Measurements from ENCODE around the gene RAB11FIP4.
"Not testable (repeated sequence)": the region's sequence is repeated elsewhere in the genome, so short reads cannot be mapped to it uniquely, and the experiment has no call there.

The RAB11FIP4 gene

DNA sequence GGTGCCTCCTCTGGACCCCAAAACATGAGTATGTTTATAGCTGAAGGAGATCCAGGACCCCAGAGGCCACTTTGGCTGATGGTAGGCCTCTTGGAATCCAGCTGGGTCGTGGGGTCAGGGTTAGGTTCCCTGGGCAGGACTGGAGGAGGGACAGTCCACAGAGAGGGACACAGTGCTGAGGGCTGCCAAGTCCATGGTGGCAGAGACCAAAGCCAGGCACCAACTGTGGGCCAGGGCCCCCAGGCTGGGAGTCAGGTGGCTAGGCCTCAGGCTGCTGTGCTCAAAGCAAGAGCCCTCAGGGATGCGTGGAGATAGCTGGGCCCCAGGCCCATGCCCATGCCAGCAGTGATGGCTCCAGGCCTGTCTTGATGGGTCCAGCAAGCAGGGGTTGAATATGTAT lies 44.1 kb downstream of the RAB11FIP4 start:
- no peak overlapping the region for H3K27ac ChIP-seq

GRCh38 chr17:31437720-31438400 lies 46.4 kb downstream of the RAB11FIP4 start:
- H3K27ac ChIP-seq, result no peak overlapping the region
- TF ChIP-seq, protein P1, sequence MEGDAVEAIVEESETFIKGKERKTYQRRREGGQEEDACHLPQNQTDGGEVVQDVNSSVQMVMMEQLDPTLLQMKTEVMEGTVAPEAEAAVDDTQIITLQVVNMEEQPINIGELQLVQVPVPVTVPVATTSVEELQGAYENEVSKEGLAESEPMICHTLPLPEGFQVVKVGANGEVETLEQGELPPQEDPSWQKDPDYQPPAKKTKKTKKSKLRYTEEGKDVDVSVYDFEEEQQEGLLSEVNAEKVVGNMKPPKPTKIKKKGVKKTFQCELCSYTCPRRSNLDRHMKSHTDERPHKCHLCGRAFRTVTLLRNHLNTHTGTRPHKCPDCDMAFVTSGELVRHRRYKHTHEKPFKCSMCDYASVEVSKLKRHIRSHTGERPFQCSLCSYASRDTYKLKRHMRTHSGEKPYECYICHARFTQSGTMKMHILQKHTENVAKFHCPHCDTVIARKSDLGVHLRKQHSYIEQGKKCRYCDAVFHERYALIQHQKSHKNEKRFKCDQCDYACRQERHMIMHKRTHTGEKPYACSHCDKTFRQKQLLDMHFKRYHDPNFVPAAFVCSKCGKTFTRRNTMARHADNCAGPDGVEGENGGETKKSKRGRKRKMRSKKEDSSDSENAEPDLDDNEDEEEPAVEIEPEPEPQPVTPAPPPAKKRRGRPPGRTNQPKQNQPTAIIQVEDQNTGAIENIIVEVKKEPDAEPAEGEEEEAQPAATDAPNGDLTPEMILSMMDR (conservative IDR thresholded peaks at IDR 0.05), result no peak

More for the DNA sequence above, 44.1 kb downstream of the RAB11FIP4 start:
- TF ChIP-seq, protein P1 (conservative IDR thresholded peaks at IDR 0.05), result no peak

GRCh38 chr17:31439716-31440115 lies 48.2 kb downstream of the RAB11FIP4 start:
- TF ChIP-seq, protein P1 (conservative IDR thresholded peaks at IDR 0.05), result no peak; the same call in 1 of the 2 replicates
- peak overlapping the region; percentile 18 for H3K27ac ChIP-seq

- TF ChIP-seq, protein P1 (conservative IDR thresholded peaks at IDR 0.05), result no peak
- no peak overlapping the region for H3K27ac ChIP-seq
Observed at GRCh38 chr17:31442276-31442675, 50.8 kb downstream of the RAB11FIP4 start.

- H3K27ac ChIP-seq, result not testable (repeated sequence)
Observed at GRCh38 chr17:31442856-31443255, 51.4 kb downstream of the RAB11FIP4 start.

GRCh38 chr17:31443386-31443785 lies 51.9 kb downstream of the RAB11FIP4 start:
- no peak overlapping the region for H3K27ac ChIP-seq
- TF ChIP-seq, protein P1 (conservative IDR thresholded peaks at IDR 0.05), result no peak

DNA sequence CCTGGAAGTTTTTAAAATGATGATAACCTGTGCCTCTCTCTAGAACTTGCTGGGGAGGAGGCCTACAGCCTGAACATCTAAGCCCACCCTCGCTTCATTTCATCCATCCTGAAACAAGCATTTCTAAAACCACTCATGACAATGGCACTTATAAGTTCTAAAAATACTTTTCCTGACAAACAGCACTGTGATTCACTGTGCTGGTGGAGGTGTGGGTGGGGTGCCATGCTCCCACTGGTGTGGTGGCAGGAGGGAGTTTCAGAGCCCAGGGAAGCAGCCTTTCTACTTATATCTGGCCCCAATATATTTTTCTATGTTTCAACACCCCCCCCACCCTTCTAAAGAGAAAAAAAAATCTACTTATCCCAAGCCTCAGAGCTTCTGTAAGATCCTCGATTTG lies 52.6 kb downstream of the RAB11FIP4 start:
- no peak overlapping the region for H3K27ac ChIP-seq
- TF ChIP-seq, protein P1 (conservative IDR thresholded peaks at IDR 0.05), result no peak

GRCh38 chr17:31446195-31446967 lies 54.9 kb downstream of the RAB11FIP4 start:
- TF ChIP-seq, protein P1 (conservative IDR thresholded peaks at IDR 0.05), result no peak; the same call in 1 of the 2 replicates
- no peak overlapping the region for H3K27ac ChIP-seq
